A549 (cell line): ENCODE data around the gene SEMA4A. TPM values are rescaled to one million over a fixed set of nuclear protein-coding genes. Genes with fewer than 3 reads are reported as not detected.
A peak's percentile ranks its signal among the peaks of the same experiment; 100 is the strongest.

ENCODE experiments used
- ATAC-seq, 2 experiments: fragments of 200-7000 bp in 1 of 2; fragments of >200 bp in 1 of 2; cut with Nextera tagmentation in 1 of 2; cut with Tn5 transposase in 1 of 2; 3 replicates each; pipeline versions ENCODE4 v1.8.0 to v1.9.1; 2018 to 2020; ENCODE audit warnings: mild to moderate bottlenecking in 1 of 2, moderate library complexity in 1 of 2
- CTCF ChIA-PET: fragments of 300-600 bp; sonication (Branson Sonifier 250); formaldehyde crosslinking; extraction: SDS; loops from one replicate; lab custom pipeline; 2021; ENCODE audit warnings: antibody characterized with exemption, inconsistent platforms; lab: Yijun Ruan, JAX
- POLR2A ChIA-PET: fragments of 350-600 bp; formaldehyde crosslinking; extraction: SDS; loops from one replicate; lab custom pipeline; 2021; ENCODE audit warnings: antibody characterized with exemption, inconsistent platforms; lab: Yijun Ruan, JAX
- DNase-seq, 2 experiments: peaks; one replicate each; pipeline versions ENCODE4 v3.0.0 to v3.0.0-alpha.2; 2011 to 2016; ENCODE audit warnings: low read depth in 1 of 2, low spot score in 1 of 2
- FAIRE-seq: peaks from 2 replicates; lab custom pipeline; 2011; peaks lifted over from hg19 to GRCh38; lab: Jason Lieb, UNC
- H3K27ac ChIP-seq, 2 experiments: fragments of >200 bp; sonication (Bioruptor Twin); formaldehyde crosslinking; 3 replicates each; pipeline ENCODE4 v1.5.1; 2016 to 2017
- H3K4me1 ChIP-seq: fragments of >200 bp; sonication (Bioruptor Twin); formaldehyde crosslinking; 3 replicates; pipeline ENCODE4 v1.6.1; 2016
- H3K4me2 ChIP-seq: fragments of >200 bp; sonication (Bioruptor Twin); formaldehyde crosslinking; 3 replicates; pipeline ENCODE4 v1.6.1; 2016
- H3K4me3 ChIP-seq: fragments of >200 bp; sonication (Bioruptor Twin); formaldehyde crosslinking; 3 replicates; pipeline ENCODE4 v1.5.1; 2016
- H3K9me3 ChIP-seq: fragments of >200 bp; sonication (Bioruptor Twin); formaldehyde crosslinking; 3 replicates; pipeline ENCODE4 v1.6.1; 2016
- BHLHE40 ChIP-seq: IDR thresholded peaks from 2 replicates; pipeline ENCODE4 v1.6.1; 2012; ENCODE audit warnings: low read depth, low read length, inconsistent platforms
- CBX2 ChIP-seq: fragments of 200-600 bp; sonication (generic); IDR thresholded peaks from 2 replicates; pipeline ENCODE4 v1.6.1; 2016; ENCODE audit warnings: low read depth, mild to moderate bottlenecking, borderline replicate concordance
- CBX8 ChIP-seq: fragments of 200-600 bp; sonication (generic); IDR thresholded peaks from 2 replicates; pipeline ENCODE4 v1.6.1; 2016
- CTCF ChIP-seq: fragments of >200 bp; sonication (Bioruptor Twin); formaldehyde crosslinking; IDR thresholded peaks from 3 replicates; pipeline ENCODE4 v1.5.1; 2016
- EHMT2 ChIP-seq: fragments of 200-600 bp; sonication (generic); IDR thresholded peaks from 2 replicates; pipeline ENCODE4 v1.6.1; 2016; ENCODE audit warnings: antibody characterized with exemption, low read depth, mild to moderate bottlenecking, moderate library complexity
- ELK1 ChIP-seq: fragments of 150-350 bp; IDR thresholded peaks from 2 replicates; pipeline ENCODE4 v1.6.1; 2014; ENCODE audit warnings: low read depth, mild to moderate bottlenecking, low read length
- GATA3 ChIP-seq: IDR thresholded peaks from 2 replicates; pipeline ENCODE4 v1.6.1; 2012; ENCODE audit warnings: borderline replicate concordance
- HDAC2 ChIP-seq: fragments of 200-600 bp; sonication (generic); IDR thresholded peaks from 2 replicates; pipeline ENCODE4 v1.6.1; 2016
- HES2 ChIP-seq: fragments of >200 bp; sonication (Bioruptor Twin); formaldehyde crosslinking; IDR thresholded peaks from 2 replicates; pipeline ENCODE4 v1.6.1; 2016
- HEYL ChIP-seq: fragments of 250-450 bp; sonication (Bioruptor Pico); IDR thresholded peaks from 2 replicates; pipeline ENCODE4 v1.8.0; 2021; ENCODE audit warnings: mild to moderate bottlenecking, moderate library complexity
- HOXA7 ChIP-seq: fragments of 250-450 bp; sonication (Bioruptor Pico); IDR thresholded peaks from 2 replicates; pipeline ENCODE4 v1.5.0; 2020; ENCODE audit warnings: mild to moderate bottlenecking, moderate library complexity
- HOXB5 ChIP-seq: fragments of 250-450 bp; sonication (Bioruptor Pico); IDR thresholded peaks from 2 replicates; pipeline ENCODE4 v1.5.0; 2020; ENCODE audit warnings: mild to moderate bottlenecking, moderate library complexity
- KDM1A ChIP-seq: fragments of 200-600 bp; sonication (generic); IDR thresholded peaks from 2 replicates; pipeline ENCODE4 v1.6.1; 2016; ENCODE audit warnings: low read depth, mild to moderate bottlenecking
- NR3C1 ChIP-seq: fragments of >200 bp; sonication (Bioruptor Twin); formaldehyde crosslinking; IDR thresholded peaks from 3 replicates; pipeline ENCODE4 v1.6.1; 2017
- PBX3 ChIP-seq: IDR thresholded peaks from 2 replicates; pipeline ENCODE4 v1.6.1; 2012
- POLR2A ChIP-seq: IDR thresholded peaks from 2 replicates; pipeline ENCODE4 v1.6.1; 2012; ENCODE audit warnings: mild to moderate bottlenecking, low read length
- RAD21 ChIP-seq, 2 experiments: fragments of >200 bp in 1 of 2; sonication (Bioruptor Twin) in 1 of 2; formaldehyde crosslinking in 1 of 2; IDR thresholded peaks in 1 of 2; conservative IDR thresholded peaks in 1 of 2; 2 replicates in 1 of 2; 3 replicates in 1 of 2; pipeline ENCODE4 v1.6.1; 2012 to 2018; ENCODE audit warnings: inconsistent platforms in 1 of 2
- RCOR1 ChIP-seq: fragments of 150-350 bp; IDR thresholded peaks from 2 replicates; pipeline ENCODE4 v1.6.1; 2014; ENCODE audit warnings: antibody characterized with exemption, low read length, low read depth
- RFX5 ChIP-seq: fragments of 450-650 bp; IDR thresholded peaks from 2 replicates; pipeline ENCODE4 v1.7.1; 2014; ENCODE audit warnings: antibody characterized with exemption, mild to moderate bottlenecking, moderate library complexity
- RNF2 ChIP-seq: fragments of 200-600 bp; sonication (generic); IDR thresholded peaks from 2 replicates; pipeline ENCODE4 v1.6.1; 2016; ENCODE audit warnings: low read depth, mild to moderate bottlenecking, antibody characterized with exemption, moderate library complexity, borderline replicate concordance
- SMC3 ChIP-seq: fragments of >200 bp; sonication (Bioruptor Twin); formaldehyde crosslinking; IDR thresholded peaks from 3 replicates; pipeline ENCODE4 v1.6.1; 2018; ENCODE audit warnings: inconsistent platforms
- SREBF2 ChIP-seq: fragments of 450-650 bp; IDR thresholded peaks from 2 replicates; pipeline ENCODE4 v1.6.1; 2014; ENCODE audit warnings: mild to moderate bottlenecking, moderate library complexity
- TFCP2L1 ChIP-seq: fragments of 250-450 bp; sonication (Bioruptor Pico); IDR thresholded peaks from 2 replicates; pipeline ENCODE4 v1.5.0; 2021; ENCODE audit warnings: mild to moderate bottlenecking
- TP53 ChIP-seq: fragments of 250-450 bp; sonication (Bioruptor Pico); IDR thresholded peaks from 2 replicates; pipeline ENCODE4 v1.5.0; 2021; ENCODE audit warnings: mild to moderate bottlenecking, moderate library complexity
- USF2 ChIP-seq: fragments of 450-650 bp; IDR thresholded peaks from 2 replicates; pipeline ENCODE4 v1.6.1; 2014; ENCODE audit warnings: antibody characterized with exemption
- ZNF302 ChIP-seq: fragments of 250-450 bp; sonication (Bioruptor Pico); IDR thresholded peaks from 2 replicates; pipeline ENCODE4 v1.9.0; 2021; ENCODE audit warnings: inconsistent platforms, mild to moderate bottlenecking, moderate library complexity
- ZSCAN20 ChIP-seq: fragments of 250-450 bp; sonication (Bioruptor Pico); IDR thresholded peaks from 2 replicates; pipeline ENCODE4 v1.8.0; 2022; ENCODE audit warnings: mild to moderate bottlenecking, moderate library complexity
- WGBS: methylation state at CpG from one replicate; pipeline ENCODE4 v1.1.6; 2017; ENCODE audit errors: missing lambda C conversion rate; 5-methylcytosine and 5-hydroxymethylcytosine counted together
- polyA plus RNA-seq, 4 experiments: library from polyadenylated mRNA; depleted of rRNA in 3 of 4; stranded (reverse); fragments of >200 nt; fragmentation: RNase III in 1 of 4; extraction: RNeasy Plus Mini Kit Qiagen cat#74134 plus additional on column Dnase treatment in 1 of 4; gene quantifications; 2 replicates in 3 of 4; 3 replicates in 1 of 4; pipeline ENCODE4 v1.2.3, GENCODE V29; 2011 to 2017
- TF ChIP-seq, protein P1 (sequence below): fragments of >200 bp; sonication (Bioruptor Twin); formaldehyde crosslinking; IDR thresholded peaks from 3 replicates; pipeline ENCODE4 v1.6.1; 2016

The SEMA4A gene
- polyA plus RNA-seq, 2 of the 4 experiments (the other 2 are of a cell fraction) = 0.04 to 0.27 TPM

- TF ChIP-seq USF2 (no peak), HOXA7 (CRISPR knock-in tag) (0 out of 2 replicates have a peak, but pooled peaks have one; percentile 24), CTCF (peak; percentile 64), RCOR1 (no peak), CBX8 (no peak), POLR2A (no peak), TFCP2L1 (CRISPR knock-in tag) (no peak), PBX3 (peak; percentile 52; the same call in 1 of the 2 replicates), ZNF302 (no peak), HOXB5 (CRISPR knock-in tag) (no peak), NR3C1 (no peak), RFX5 (0 out of 2 replicates have a peak, but pooled peaks have one; percentile 30), GATA3 (peak; percentile 63; the same call in 1 of the 2 replicates), TP53 (CRISPR knock-in tag) (no peak), HEYL (no peak)
These were observed 27.2 kb upstream of the SEMA4A start (continued) for GRCh38 chr1:156126043-156126629.

DNA sequence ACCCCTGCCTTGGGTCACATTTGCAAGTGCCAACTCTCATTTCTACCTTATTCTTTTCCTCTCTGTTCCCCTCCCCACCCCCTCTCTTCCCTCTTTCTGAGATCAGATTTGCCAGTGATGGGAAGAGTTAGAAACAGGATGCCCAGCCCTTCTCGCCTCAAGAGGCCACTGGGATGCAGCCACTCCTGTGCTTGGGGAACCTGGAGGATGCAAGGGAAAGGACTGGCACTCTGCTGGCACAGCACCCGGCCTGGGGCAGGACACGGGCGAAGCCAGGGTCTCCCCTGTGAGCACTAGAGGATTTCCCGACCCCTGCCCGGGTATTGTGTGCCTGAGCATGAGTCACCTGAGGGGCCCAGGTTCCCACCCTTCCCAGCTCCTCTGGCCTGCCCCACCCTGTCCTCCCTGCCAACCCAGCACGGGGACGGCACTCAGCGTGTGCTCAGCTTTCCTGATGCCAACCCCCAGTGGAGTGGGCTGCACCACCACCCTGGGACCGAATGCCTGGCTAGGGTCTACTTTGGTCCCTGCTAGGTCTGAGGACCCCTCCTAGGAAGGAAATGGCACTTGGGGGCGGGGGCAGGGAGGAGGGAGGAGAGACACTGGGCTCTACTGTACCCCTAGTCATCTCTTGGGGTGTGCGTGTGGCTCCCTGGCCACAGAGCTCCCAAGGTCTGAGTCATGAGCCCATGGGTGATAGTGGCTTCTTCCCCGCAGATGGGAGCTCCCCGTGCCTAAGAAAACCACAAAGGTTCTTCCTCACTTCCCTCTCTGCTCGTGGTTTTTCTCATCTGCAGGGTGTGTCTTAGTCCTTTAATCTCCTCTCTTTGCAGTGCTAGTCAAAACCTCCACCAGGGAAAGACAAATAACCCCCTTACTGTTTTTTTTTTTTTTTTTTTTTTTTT lies 26.5 kb upstream of the SEMA4A start:
- POLR2A ChIA-PET = interaction anchor here (0.5 to 6.1 kb wide), 12 partner anchors 8 to 252 kb away, joined by 3 to 108 read pairs (median 5); partner anchors contain the start of genes LMNA and MEX3A
- no peaks in the 10 kb centered on the region for H3K9me3 ChIP-seq
- FAIRE-seq (no peak), ATAC-seq (peak; percentile 4 to 32), DNase-seq (peak in 1 of 2 experiments; percentile 77)
- peaks cover 85% of the 10 kb centered on the region for H3K4me1 ChIP-seq
- 0% methylated on average over 7 of the region's 15 CpGs for WGBS
- H3K4me2 ChIP-seq = peak overlapping the region; percentile 91
- H3K4me3 ChIP-seq = peak overlapping the region; percentile 22
- CTCF ChIA-PET = interaction anchor here (0.7 to 54.8 kb wide), 11 partner anchors 9 to 255 kb away, joined by 3 to 2239 read pairs (median 4); partner anchors contain the start of genes BGLAP, LMNA and MEX3A
- H3K27ac ChIP-seq = peak overlapping the region; percentile 95 to 98
- TF ChIP-seq EHMT2 (no peak), RAD21 (conservative IDR thresholded peaks at IDR 0.05 in 1 of 2, IDR thresholded peaks at IDR 0.05 in 1 of 2) (no peak; a peak in 1 of 5 replicates), ELK1 (no peak), NR3C1 (no peak), SMC3 (0 out of 3 replicates have a peak, but pooled peaks have one; percentile 8), ZSCAN20 (CRISPR knock-in tag) (no peak), CTCF (no peak), POLR2A (no peak), KDM1A (no peak), HES2 (no peak), ZNF302 (no peak), RNF2 (no peak), CBX2 (no peak), HDAC2 (no peak), TP53 (CRISPR knock-in tag) (peak; percentile 10; the same call in 1 of the 2 replicates), RCOR1 (no peak), SREBF2 (no peak), HEYL (no peak), BHLHE40 (no peak)
- TF ChIP-seq, protein P1, sequence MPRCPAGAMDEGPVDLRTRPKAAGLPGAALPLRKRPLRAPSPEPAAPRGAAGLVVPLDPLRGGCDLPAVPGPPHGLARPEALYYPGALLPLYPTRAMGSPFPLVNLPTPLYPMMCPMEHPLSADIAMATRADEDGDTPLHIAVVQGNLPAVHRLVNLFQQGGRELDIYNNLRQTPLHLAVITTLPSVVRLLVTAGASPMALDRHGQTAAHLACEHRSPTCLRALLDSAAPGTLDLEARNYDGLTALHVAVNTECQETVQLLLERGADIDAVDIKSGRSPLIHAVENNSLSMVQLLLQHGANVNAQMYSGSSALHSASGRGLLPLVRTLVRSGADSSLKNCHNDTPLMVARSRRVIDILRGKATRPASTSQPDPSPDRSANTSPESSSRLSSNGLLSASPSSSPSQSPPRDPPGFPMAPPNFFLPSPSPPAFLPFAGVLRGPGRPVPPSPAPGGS = no peak
